Astrocyte (in vitro differentiated cells and primary cell): Measurements from ENCODE around the gene FANCI. TPM values are rescaled to one million over a fixed set of nuclear protein-coding genes. Genes with fewer than 3 reads are reported as not detected.
A peak's percentile ranks its signal among the peaks of the same experiment; 100 is the strongest.

Experiments
- DNase-seq: peaks from one replicate; pipeline ENCODE4 v3.0.0-alpha.2; 2010; ENCODE audit warnings: low read depth
- FAIRE-seq: peaks from 2 replicates; lab custom pipeline; 2011; peaks lifted over from hg19 to GRCh38; lab: Jason Lieb, UNC
- H2AFZ ChIP-seq: 2 replicates; pipeline ENCODE4 v1.6.0; 2012; ENCODE audit warnings: low read depth, low read length, inconsistent platforms
- H3K27ac ChIP-seq: 2 replicates; pipeline ENCODE4 v1.5.1; 2011; ENCODE audit warnings: low read depth, low read length, inconsistent platforms
- H3K27me3 ChIP-seq: 2 replicates; pipeline ENCODE4 v1.6.0; 2011; ENCODE audit warnings: low read length, inconsistent platforms; ENCODE audit not compliant: insufficient read depth
- H3K36me3 ChIP-seq: 2 replicates; pipeline ENCODE4 v1.5.1; 2011; ENCODE audit warnings: low read length, inconsistent platforms; ENCODE audit not compliant: insufficient read depth
- H3K4me1 ChIP-seq: 2 replicates; pipeline ENCODE4 v1.5.1; 2011; ENCODE audit warnings: low read length, inconsistent platforms; ENCODE audit not compliant: insufficient read depth
- H3K4me2 ChIP-seq: 2 replicates; pipeline ENCODE4 v1.6.0; 2012; ENCODE audit warnings: low read length, inconsistent platforms
- H3K4me3 ChIP-seq: 2 replicates; pipeline ENCODE4 v1.5.1; 2011; ENCODE audit warnings: low read depth, mild to moderate bottlenecking, low read length, inconsistent platforms; ENCODE audit not compliant: insufficient read depth
- H3K79me2 ChIP-seq: 2 replicates; pipeline ENCODE4 v1.6.0; 2012; ENCODE audit warnings: mild to moderate bottlenecking, low read length, inconsistent platforms; ENCODE audit not compliant: insufficient read depth
- H3K9ac ChIP-seq: 2 replicates; pipeline ENCODE4 v1.6.0; 2012; ENCODE audit warnings: mild to moderate bottlenecking, low read length, inconsistent platforms
- H3K9me3 ChIP-seq: 2 replicates; pipeline ENCODE4 v1.5.1; 2012; ENCODE audit warnings: low read depth, mild to moderate bottlenecking, low read length, inconsistent platforms; ENCODE audit not compliant: insufficient read depth
- H4K20me1 ChIP-seq: 2 replicates; pipeline ENCODE4 v1.6.0; 2012; ENCODE audit warnings: low read length, inconsistent platforms; ENCODE audit not compliant: insufficient read depth
- H3K27ac Mint-ChIP-seq: one replicate; pipeline ENCODE4 v1.8.0; 2021; ENCODE audit warnings: mild to moderate bottlenecking, mixed read lengths; ENCODE audit not compliant: unreplicated experiment
- H3K27me3 Mint-ChIP-seq: one replicate; pipeline ENCODE4 v1.8.0; 2021; ENCODE audit warnings: low read depth, mixed read lengths; ENCODE audit not compliant: unreplicated experiment
- H3K36me3 Mint-ChIP-seq: one replicate; pipeline ENCODE4 v1.8.0; 2021; ENCODE audit warnings: low read depth, mixed read lengths; ENCODE audit not compliant: unreplicated experiment
- H3K4me1 Mint-ChIP-seq: one replicate; pipeline ENCODE4 v1.8.0; 2021; ENCODE audit warnings: low read depth, mixed read lengths; ENCODE audit not compliant: unreplicated experiment
- H3K4me3 Mint-ChIP-seq: one replicate; pipeline ENCODE4 v1.8.0; 2021; ENCODE audit warnings: mild to moderate bottlenecking, moderate library complexity, mixed read lengths; ENCODE audit not compliant: unreplicated experiment
- H3K9me3 Mint-ChIP-seq: one replicate; pipeline ENCODE4 v1.8.0; 2021; ENCODE audit warnings: mild to moderate bottlenecking, mixed read lengths; ENCODE audit not compliant: unreplicated experiment
- EZH2 ChIP-seq: IDR thresholded peaks from 2 replicates; pipeline ENCODE4 v1.6.1; 2012; ENCODE audit warnings: mild to moderate bottlenecking, low read length, inconsistent platforms; ENCODE audit not compliant: insufficient read depth
- total RNA-seq: library from RNA; stranded (reverse); gene quantifications from 2 replicates; pipeline ENCODE4 v1.2.1, GENCODE V29; 2021
- TF ChIP-seq, protein P1 (sequence below): IDR thresholded peaks from 2 replicates; pipeline ENCODE4 v1.5.1; 2011; ENCODE audit warnings: low read depth, mild to moderate bottlenecking, inconsistent platforms, low read length, moderate library complexity; ENCODE audit not compliant: insufficient read depth

FANCI gene
- total RNA-seq, 1 donor from 2014 or later, result 10.6 TPM

DNA sequence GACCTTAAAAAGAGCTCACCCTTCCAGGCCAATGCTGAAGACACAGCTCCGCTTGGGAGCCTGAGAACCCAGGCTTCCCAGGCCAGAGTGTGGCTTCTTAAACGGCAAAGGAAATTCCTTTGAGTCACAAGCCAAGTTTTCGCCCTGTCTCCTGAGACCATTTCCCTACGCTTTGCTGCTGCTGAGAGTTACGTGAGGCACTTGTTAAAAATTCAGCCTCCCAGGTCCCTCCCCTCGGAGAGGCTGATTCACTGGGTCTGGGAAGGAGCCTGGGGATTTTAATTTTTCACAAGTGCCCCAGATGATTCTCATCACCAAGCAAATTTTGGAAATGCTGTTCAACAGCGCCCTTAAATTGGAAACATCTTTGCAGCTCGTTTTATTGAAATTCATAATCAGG is 47.9 kb upstream of the FANCI start:
- peaks cover 33% of the 10 kb centered on the region for H3K36me3 ChIP-seq
- Mint-ChIP-seq H3K27ac (no peak overlapping the region), H3K4me1 (peaks cover 37% of the 10 kb centered on the region), H3K36me3 (peaks cover 9% of the 10 kb centered on the region), H3K9me3 (no peaks in the 10 kb centered on the region), H3K27me3 (no peaks in the 10 kb centered on the region), H3K4me3 (no peak overlapping the region)
- no peaks in the 10 kb centered on the region for H4K20me1 ChIP-seq
- no peak overlapping the region for H3K9ac ChIP-seq
- TF ChIP-seq, protein P1, sequence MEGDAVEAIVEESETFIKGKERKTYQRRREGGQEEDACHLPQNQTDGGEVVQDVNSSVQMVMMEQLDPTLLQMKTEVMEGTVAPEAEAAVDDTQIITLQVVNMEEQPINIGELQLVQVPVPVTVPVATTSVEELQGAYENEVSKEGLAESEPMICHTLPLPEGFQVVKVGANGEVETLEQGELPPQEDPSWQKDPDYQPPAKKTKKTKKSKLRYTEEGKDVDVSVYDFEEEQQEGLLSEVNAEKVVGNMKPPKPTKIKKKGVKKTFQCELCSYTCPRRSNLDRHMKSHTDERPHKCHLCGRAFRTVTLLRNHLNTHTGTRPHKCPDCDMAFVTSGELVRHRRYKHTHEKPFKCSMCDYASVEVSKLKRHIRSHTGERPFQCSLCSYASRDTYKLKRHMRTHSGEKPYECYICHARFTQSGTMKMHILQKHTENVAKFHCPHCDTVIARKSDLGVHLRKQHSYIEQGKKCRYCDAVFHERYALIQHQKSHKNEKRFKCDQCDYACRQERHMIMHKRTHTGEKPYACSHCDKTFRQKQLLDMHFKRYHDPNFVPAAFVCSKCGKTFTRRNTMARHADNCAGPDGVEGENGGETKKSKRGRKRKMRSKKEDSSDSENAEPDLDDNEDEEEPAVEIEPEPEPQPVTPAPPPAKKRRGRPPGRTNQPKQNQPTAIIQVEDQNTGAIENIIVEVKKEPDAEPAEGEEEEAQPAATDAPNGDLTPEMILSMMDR, result no peak
- no peak for TF ChIP-seq EZH2
- H3K27me3 ChIP-seq, result no peaks in the 10 kb centered on the region
- DNase-seq (peak; percentile 77), FAIRE-seq (no peak)
- peaks cover 4% of the 10 kb centered on the region for H3K4me1 ChIP-seq
- no peak overlapping the region for H3K4me2 ChIP-seq
- H3K4me3 ChIP-seq, result no peak overlapping the region
- H3K27ac ChIP-seq, result no peak overlapping the region
- no peaks in the 10 kb centered on the region for H3K79me2 ChIP-seq
- H3K9me3 ChIP-seq, result no peaks in the 10 kb centered on the region
- no peak overlapping the region for H2AFZ ChIP-seq

DNA sequence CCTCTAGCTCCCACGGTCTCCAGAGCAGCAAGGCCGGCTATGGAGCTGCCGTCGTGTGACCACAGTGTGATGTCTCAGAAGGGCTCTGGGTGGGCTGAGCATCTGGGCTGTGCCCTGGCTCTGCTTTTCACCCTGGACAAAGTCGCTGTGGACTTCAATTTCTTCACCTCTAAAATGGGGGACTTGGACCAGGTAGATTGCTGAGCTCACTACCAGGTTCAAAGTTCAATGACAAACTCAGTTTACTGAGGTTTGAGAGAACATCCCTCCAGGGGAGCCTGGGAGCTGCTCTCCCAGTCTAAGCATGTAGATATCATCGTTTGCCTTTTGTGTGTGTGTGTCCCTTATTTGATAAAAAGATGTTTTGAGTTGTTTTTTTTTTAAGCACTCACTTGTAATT is 47.5 kb upstream of the FANCI start:
- H3K9ac ChIP-seq, result no peak overlapping the region
- H3K79me2 ChIP-seq, result no peaks in the 10 kb centered on the region
- H3K27ac Mint-ChIP-seq, result no peak overlapping the region
- no peaks in the 10 kb centered on the region for H3K9me3 Mint-ChIP-seq
- no peak overlapping the region for H3K4me3 ChIP-seq
- H3K4me1 Mint-ChIP-seq, result peaks cover 37% of the 10 kb centered on the region
- H3K4me2 ChIP-seq, result no peak overlapping the region
- H3K36me3 Mint-ChIP-seq, result peaks cover 6% of the 10 kb centered on the region
- TF ChIP-seq EZH2, result no peak
- TF ChIP-seq, protein P1, result no peak
- H2AFZ ChIP-seq, result no peak overlapping the region
- no peak overlapping the region for H3K4me3 Mint-ChIP-seq
- no peaks in the 10 kb centered on the region for H4K20me1 ChIP-seq
- peaks cover 4% of the 10 kb centered on the region for H3K4me1 ChIP-seq
- FAIRE-seq, result peak; percentile 23
- H3K36me3 ChIP-seq, result peaks cover 29% of the 10 kb centered on the region
- H3K27me3 Mint-ChIP-seq, result no peaks in the 10 kb centered on the region
- no peaks in the 10 kb centered on the region for H3K9me3 ChIP-seq
- no peaks in the 10 kb centered on the region for H3K27me3 ChIP-seq
- no peak overlapping the region for H3K27ac ChIP-seq
- no peak for DNase-seq

DNA sequence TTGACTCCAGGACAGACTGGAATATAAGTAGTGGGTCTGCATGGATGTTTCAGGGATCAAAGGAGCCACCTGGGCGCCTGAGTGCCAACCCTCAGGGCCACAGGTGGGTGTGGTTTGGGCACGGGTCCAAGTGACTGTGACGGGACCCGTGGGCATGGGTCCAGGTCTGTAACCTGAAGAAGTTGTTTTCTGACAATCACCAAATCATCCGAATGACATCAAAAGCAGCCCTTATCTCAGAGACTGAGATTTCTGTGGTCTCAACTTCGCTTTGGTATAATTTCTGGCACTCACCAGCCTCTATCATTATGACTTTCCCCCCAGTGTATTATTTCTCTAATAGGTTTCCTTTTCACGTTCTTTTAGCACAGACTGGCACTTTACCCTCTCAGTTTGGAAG is 46.8 kb upstream of the FANCI start:
- Histone ChIP-seq H3K79me2 (no peaks in the 10 kb centered on the region), H4K20me1 (no peaks in the 10 kb centered on the region), H3K4me2 (no peak overlapping the region), H3K9ac (no peak overlapping the region), H2AFZ (no peak overlapping the region), H3K27me3 (no peaks in the 10 kb centered on the region), H3K4me1 (peaks cover 4% of the 10 kb centered on the region), H3K27ac (no peak overlapping the region), H3K4me3 (no peak overlapping the region), H3K36me3 (peaks cover 26% of the 10 kb centered on the region), H3K9me3 (no peaks in the 10 kb centered on the region)
- peaks cover 4% of the 10 kb centered on the region for H3K36me3 Mint-ChIP-seq
- H3K27ac Mint-ChIP-seq, result peak overlapping the region; percentile 59
- FAIRE-seq, result no peak
- peaks cover 37% of the 10 kb centered on the region for H3K4me1 Mint-ChIP-seq
- DNase-seq, result no peak
- TF ChIP-seq, protein P1, result no peak
- TF ChIP-seq EZH2, result no peak
- no peaks in the 10 kb centered on the region for H3K27me3 Mint-ChIP-seq
- H3K9me3 Mint-ChIP-seq, result no peaks in the 10 kb centered on the region
- no peak overlapping the region for H3K4me3 Mint-ChIP-seq
